Activated T-helper 1 cell treated with anti-CD3 and anti-CD28 coated beads, Interleukin-12 subunit alpha, Interleukin-12 subunit beta, Interleukin-2, Interleukin-4 antibody, amounts not matched to agents 30 ng/mL and 10 ng/mL and 1 ng/mL, durations not matched to agents 14 hours and 24 hours and 36 hours (primary cell): Measurements from ENCODE around the gene MPPED2. TPM values are rescaled to one million over a fixed set of nuclear protein-coding genes. Genes with fewer than 3 reads are reported as not detected.
"Not testable (repeated sequence)": the region's sequence is repeated elsewhere in the genome, so short reads cannot be mapped to it uniquely, and the experiment has no call there.

Experiments used
- DNase-seq: peaks from one replicate; pipeline ENCODE4 v3.0.0; 2021; ENCODE audit warnings: low spot score
- H3K27ac Mint-ChIP-seq: one replicate; pipeline ENCODE4 v1.8.0; 2021; ENCODE audit warnings: mild to moderate bottlenecking, mixed read lengths
- H3K27me3 Mint-ChIP-seq: one replicate; pipeline ENCODE4 v1.8.0; 2022; ENCODE audit warnings: mild to moderate bottlenecking, moderate library complexity, mixed read lengths; ENCODE audit not compliant: insufficient read depth
- H3K36me3 Mint-ChIP-seq: one replicate; pipeline ENCODE4 v1.8.0; 2021; ENCODE audit warnings: low read depth, mixed read lengths
- H3K4me1 Mint-ChIP-seq: one replicate; pipeline ENCODE4 v1.8.0; 2021; ENCODE audit warnings: low read depth, mixed read lengths
- H3K4me3 Mint-ChIP-seq: one replicate; pipeline ENCODE4 v1.8.0; 2021; ENCODE audit warnings: mild to moderate bottlenecking, moderate library complexity, mixed read lengths
- H3K9me3 Mint-ChIP-seq: one replicate; pipeline ENCODE4 v1.8.0; 2021; ENCODE audit warnings: mixed read lengths
- intact Hi-C: fragments of 100-400 bp; cut with micrococcal nuclease; formaldehyde crosslinking; loops from one replicate; pipeline ENCODE4 v1.15.1; 2024
- total RNA-seq: library from RNA; stranded (reverse); gene quantifications from 2 replicates; pipeline ENCODE4 v1.2.3, GENCODE V29; 2022

Gene MPPED2
- total RNA-seq, 1 donor from 2014 or later, result not detected

- Mint-ChIP-seq H3K27me3 (peaks cover 2% of the 10 kb centered on the region), H3K27ac (no peak overlapping the region), H3K9me3 (no peaks in the 10 kb centered on the region), H3K4me1 (no peaks in the 10 kb centered on the region), H3K36me3 (no peaks in the 10 kb centered on the region), H3K4me3 (no peak overlapping the region)
- intact Hi-C loops, result no loop called here
- no peak for DNase-seq
Measured at GRCh38 chr11:30567120-30567519, 19.0 kb downstream of the MPPED2 start.

- Mint-ChIP-seq H3K4me3 (no peak overlapping the region), H3K9me3 (no peaks in the 10 kb centered on the region), H3K27ac (no peak overlapping the region), H3K36me3 (no peaks in the 10 kb centered on the region), H3K27me3 (peaks cover 2% of the 10 kb centered on the region), H3K4me1 (no peaks in the 10 kb centered on the region)
- intact Hi-C loops, result no loop called here
- DNase-seq, result no peak
Measured at GRCh38 chr11:30566482-30566881, 19.7 kb downstream of the MPPED2 start.

- intact Hi-C loops, result no loop called here
- no peak overlapping the region for H3K4me3 Mint-ChIP-seq
- no peak for DNase-seq
- H3K4me1 Mint-ChIP-seq, result no peaks in the 10 kb centered on the region
- no peaks in the 10 kb centered on the region for H3K9me3 Mint-ChIP-seq
- peaks cover 2% of the 10 kb centered on the region for H3K27me3 Mint-ChIP-seq
- H3K36me3 Mint-ChIP-seq, result no peaks in the 10 kb centered on the region
- H3K27ac Mint-ChIP-seq, result no peak overlapping the region
Measured at GRCh38 chr11:30565027-30565426, 21.1 kb downstream of the MPPED2 start.

GRCh38 chr11:30561691-30562415 lies 24.3 kb downstream of the MPPED2 start:
- Mint-ChIP-seq H3K27me3 (peaks cover 2% of the 10 kb centered on the region), H3K4me3 (no peak overlapping the region), H3K4me1 (no peaks in the 10 kb centered on the region), H3K27ac (no peak overlapping the region), H3K9me3 (no peaks in the 10 kb centered on the region), H3K36me3 (no peaks in the 10 kb centered on the region)
- no peak for DNase-seq
- intact Hi-C loops, result no loop called here

GRCh38 chr11:30560206-30561106 lies 25.7 kb downstream of the MPPED2 start:
- no peak for DNase-seq
- no peaks in the 10 kb centered on the region for H3K9me3 Mint-ChIP-seq
- peaks cover 2% of the 10 kb centered on the region for H3K27me3 Mint-ChIP-seq
- no peak overlapping the region for H3K4me3 Mint-ChIP-seq
- intact Hi-C loops, result no loop called here
- no peaks in the 10 kb centered on the region for H3K4me1 Mint-ChIP-seq
- H3K36me3 Mint-ChIP-seq, result no peaks in the 10 kb centered on the region
- H3K27ac Mint-ChIP-seq, result no peak overlapping the region

GRCh38 chr11:30559004-30559403 lies 27.1 kb downstream of the MPPED2 start:
- no peaks in the 10 kb centered on the region for H3K4me1 Mint-ChIP-seq
- H3K36me3 Mint-ChIP-seq, result no peaks in the 10 kb centered on the region
- no peak overlapping the region for H3K27ac Mint-ChIP-seq
- no peaks in the 10 kb centered on the region for H3K9me3 Mint-ChIP-seq
- H3K27me3 Mint-ChIP-seq, result no peaks in the 10 kb centered on the region
- H3K4me3 Mint-ChIP-seq, result no peak overlapping the region
- DNase-seq, result no peak
- intact Hi-C loops, result no loop called here

- H3K4me3 Mint-ChIP-seq, H3K9me3 Mint-ChIP-seq, intact Hi-C loops, DNase-seq, H3K36me3 Mint-ChIP-seq, H3K27ac Mint-ChIP-seq, H3K4me1 Mint-ChIP-seq, H3K27me3 Mint-ChIP-seq: not testable (repeated sequence)
Measured at GRCh38 chr11:30554587-30554986, 31.6 kb downstream of the MPPED2 start.

- no peak for DNase-seq
- no peaks in the 10 kb centered on the region for H3K4me1 Mint-ChIP-seq
- intact Hi-C loops, result no loop called here
- H3K27me3 Mint-ChIP-seq, result no peaks in the 10 kb centered on the region
- no peak overlapping the region for H3K27ac Mint-ChIP-seq
- no peaks in the 10 kb centered on the region for H3K36me3 Mint-ChIP-seq
- no peaks in the 10 kb centered on the region for H3K9me3 Mint-ChIP-seq
- no peak overlapping the region for H3K4me3 Mint-ChIP-seq
Measured at GRCh38 chr11:30553521-30554110, 32.5 kb downstream of the MPPED2 start.

GRCh38 chr11:30552839-30553238 lies 33.3 kb downstream of the MPPED2 start:
- Mint-ChIP-seq H3K4me1 (no peaks in the 10 kb centered on the region), H3K4me3 (no peak overlapping the region), H3K9me3 (no peaks in the 10 kb centered on the region), H3K27ac (no peak overlapping the region), H3K36me3 (no peaks in the 10 kb centered on the region), H3K27me3 (no peaks in the 10 kb centered on the region)
- intact Hi-C loops, result no loop called here
- DNase-seq, result no peak

GRCh38 chr11:30550022-30550542 lies 36.1 kb downstream of the MPPED2 start:
- Mint-ChIP-seq H3K9me3 (no peaks in the 10 kb centered on the region), H3K36me3 (no peaks in the 10 kb centered on the region)

GRCh38 chr11:30549565-30549964 lies 36.6 kb downstream of the MPPED2 start:
- Mint-ChIP-seq H3K9me3 (no peaks in the 10 kb centered on the region), H3K27me3 (no peaks in the 10 kb centered on the region)

More at GRCh38 chr11:30550022-30550542, 36.1 kb downstream of the MPPED2 start:
- Mint-ChIP-seq H3K27ac (no peak overlapping the region), H3K4me1 (no peaks in the 10 kb centered on the region), H3K4me3 (no peak overlapping the region), H3K27me3 (no peaks in the 10 kb centered on the region)
- intact Hi-C loops, result no loop called here
- DNase-seq, result no peak

GRCh38 chr11:30546334-30546733 lies 39.8 kb downstream of the MPPED2 start:
- no peaks in the 10 kb centered on the region for H3K9me3 Mint-ChIP-seq
- no peaks in the 10 kb centered on the region for H3K4me1 Mint-ChIP-seq
- DNase-seq, result no peak

More at GRCh38 chr11:30549565-30549964, 36.6 kb downstream of the MPPED2 start:
- no peaks in the 10 kb centered on the region for H3K4me1 Mint-ChIP-seq
- no peak overlapping the region for H3K4me3 Mint-ChIP-seq
- no peak overlapping the region for H3K27ac Mint-ChIP-seq
- H3K36me3 Mint-ChIP-seq, result no peaks in the 10 kb centered on the region
- intact Hi-C loops, result no loop called here
- no peak for DNase-seq

GRCh38 chr11:30545507-30545906 lies 40.6 kb downstream of the MPPED2 start:
- Mint-ChIP-seq H3K36me3 (no peaks in the 10 kb centered on the region), H3K9me3 (no peaks in the 10 kb centered on the region), H3K27ac (no peak overlapping the region), H3K4me3 (no peak overlapping the region), H3K27me3 (no peaks in the 10 kb centered on the region), H3K4me1 (no peaks in the 10 kb centered on the region)
- intact Hi-C loops, result no loop called here
- no peak for DNase-seq

More at GRCh38 chr11:30546334-30546733, 39.8 kb downstream of the MPPED2 start:
- Mint-ChIP-seq H3K36me3 (no peaks in the 10 kb centered on the region), H3K27me3 (no peaks in the 10 kb centered on the region), H3K27ac (no peak overlapping the region), H3K4me3 (no peak overlapping the region)
- intact Hi-C loops, result no loop called here
